Dedifferentiated amniotic fluid mesenchymal stem cell (primary cell): Measurements from ENCODE around the gene COL5A3.
"Not testable (repeated sequence)": the region's sequence is repeated elsewhere in the genome, so short reads cannot be mapped to it uniquely, and the experiment has no call there.

Experiments
- DNase-seq: peaks from one replicate; pipeline ENCODE4 v3.0.0-alpha.2; 2016; ENCODE audit errors: extremely low spot score

COL5A3 gene

GRCh38 chr19:10010247-10010691 is at the start of gene COL5A3:
Gene COL5A3, minus strand, starts transcription at chr19:10010504. Its CDS starts 119 bp downstream, at chr19:10010385.
- no peak for DNase-seq

GRCh38 chr19:10052602-10053360 is 42.5 kb upstream of the COL5A3 start:
- no peak for DNase-seq

GRCh38 chr19:10049626-10050025 is 39.3 kb upstream of the COL5A3 start:
- no peak for DNase-seq

GRCh38 chr19:10045371-10045770 is 35.1 kb upstream of the COL5A3 start:
- no peak for DNase-seq

GRCh38 chr19:10044390-10044789 is 34.1 kb upstream of the COL5A3 start:
- no peak for DNase-seq

- DNase-seq = no peak
Measured at GRCh38 chr19:10043286-10043927, 33.1 kb upstream of the COL5A3 start.

- DNase-seq = no peak
Measured at GRCh38 chr19:10037809-10038208, 27.5 kb upstream of the COL5A3 start.

GRCh38 chr19:10037367-10037766 is 27.1 kb upstream of the COL5A3 start:
- no peak for DNase-seq

GRCh38 chr19:10036601-10037071 is 26.3 kb upstream of the COL5A3 start:
- DNase-seq = no peak

GRCh38 chr19:10033614-10034013 is 23.3 kb upstream of the COL5A3 start:
- DNase-seq = no peak

GRCh38 chr19:10027158-10027997 is 17.1 kb upstream of the COL5A3 start:
- peak; percentile 89 for DNase-seq

- DNase-seq = no peak
Measured at GRCh38 chr19:10026744-10027143, 16.4 kb upstream of the COL5A3 start.

GRCh38 chr19:10023096-10023495 is 12.8 kb upstream of the COL5A3 start:
- DNase-seq = not testable (repeated sequence)

GRCh38 chr19:10021863-10022262 is 11.6 kb upstream of the COL5A3 start:
- no peak for DNase-seq

GRCh38 chr19:10021446-10021845 is 11.1 kb upstream of the COL5A3 start:
- no peak for DNase-seq

GRCh38 chr19:10020851-10021250 is 10.5 kb upstream of the COL5A3 start:
- no peak for DNase-seq

GRCh38 chr19:10019246-10019645 is 8.9 kb upstream of the COL5A3 start:
- no peak for DNase-seq

- no peak for DNase-seq
Measured at GRCh38 chr19:10018786-10019185, 8.5 kb upstream of the COL5A3 start.

- no peak for DNase-seq
Measured at GRCh38 chr19:10018263-10018662, 8.0 kb upstream of the COL5A3 start.

GRCh38 chr19:10013834-10014618 is 3.7 kb upstream of the COL5A3 start:
- DNase-seq = no peak

- DNase-seq = no peak
Measured at GRCh38 chr19:10013316-10013715, 3.0 kb upstream of the COL5A3 start, which contains the start of gene RDH8. Gene RDH8, plus strand, starts transcription at chr19:10013483. Its CDS starts 15 bp downstream, at chr19:10013498.
